Activated naive CD4-positive, alpha-beta T cell treated with anti-CD3 and anti-CD28 coated beads, Interleukin-2, amount 10 ng/mL, durations not matched to agents 7 days and 5 days (primary cell): Measurements from ENCODE around the gene CORIN.

ENCODE experiments used
- CTCF ChIA-PET: fragments of 350-600 bp; sonication (Branson Sonifier 250); formaldehyde crosslinking; loops from one replicate; lab custom pipeline; 2021; ENCODE audit warnings: antibody characterized with exemption; lab: Charles Lee
- DNase-seq: peaks from one replicate; pipeline ENCODE4 v3.0.0-alpha.2; 2020
- H3K27ac Mint-ChIP-seq: one replicate; pipeline ENCODE4 v1.8.0; 2021; ENCODE audit warnings: mild to moderate bottlenecking, moderate library complexity, mixed read lengths
- H3K27me3 Mint-ChIP-seq: one replicate; pipeline ENCODE4 v1.8.0; 2021; ENCODE audit warnings: mild to moderate bottlenecking, mixed read lengths
- H3K36me3 Mint-ChIP-seq: one replicate; pipeline ENCODE4 v1.8.0; 2021; ENCODE audit warnings: mixed read lengths
- H3K4me1 Mint-ChIP-seq: one replicate; pipeline ENCODE4 v1.8.0; 2021; ENCODE audit warnings: mixed read lengths
- H3K4me3 Mint-ChIP-seq: one replicate; pipeline ENCODE4 v1.8.0; 2021; ENCODE audit warnings: mild to moderate bottlenecking, moderate library complexity, mixed read lengths
- H3K9me3 Mint-ChIP-seq: one replicate; pipeline ENCODE4 v1.8.0; 2021; ENCODE audit warnings: mixed read lengths

CORIN gene

DNA sequence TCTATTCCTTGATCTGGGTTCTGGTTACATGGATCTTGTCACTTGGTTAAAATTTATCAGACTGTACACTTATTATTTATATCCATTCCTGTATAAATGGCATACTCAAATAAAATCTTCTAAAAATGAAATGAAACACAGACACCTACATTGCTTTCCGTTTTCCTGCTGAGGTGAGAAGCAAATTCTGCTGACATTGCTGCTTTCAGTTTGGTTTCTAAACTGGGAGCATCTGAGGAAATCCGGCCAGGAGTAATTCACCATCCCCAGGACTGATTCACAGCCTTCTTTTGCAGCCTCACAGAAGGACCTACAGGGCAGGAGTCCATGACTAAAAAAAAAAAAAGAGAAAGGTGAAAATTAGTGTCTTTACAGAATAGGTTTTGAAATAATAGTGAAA lies 93.6 kb downstream of the CORIN start:
- CTCF ChIA-PET = no interaction called here
- Mint-ChIP-seq H3K4me3 (no peak overlapping the region), H3K27me3 (no peaks in the 10 kb centered on the region), H3K36me3 (no peaks in the 10 kb centered on the region), H3K4me1 (no peaks in the 10 kb centered on the region), H3K9me3 (peaks cover 2% of the 10 kb centered on the region), H3K27ac (no peak overlapping the region)
- DNase-seq = no peak

DNA sequence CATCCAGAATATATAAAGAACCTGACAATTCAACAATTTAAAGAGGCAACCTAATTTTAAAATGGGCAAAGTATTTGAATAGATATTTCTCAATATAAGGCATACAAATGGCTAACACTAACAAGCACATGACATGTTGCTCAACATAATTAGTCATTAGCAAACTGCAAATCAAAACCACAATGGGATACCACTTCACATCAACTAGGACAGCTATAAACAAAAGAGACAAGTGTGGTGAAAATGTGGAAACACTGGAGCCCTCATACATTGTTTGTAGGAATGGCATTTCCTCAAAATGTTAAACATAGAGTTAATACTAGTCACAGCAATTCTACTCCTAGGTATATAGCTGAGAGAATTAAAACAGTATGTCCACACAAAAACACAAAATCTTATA lies 96.7 kb downstream of the CORIN start:
- H3K9me3 Mint-ChIP-seq = peaks cover 2% of the 10 kb centered on the region
- no peaks in the 10 kb centered on the region for H3K36me3 Mint-ChIP-seq
- no peaks in the 10 kb centered on the region for H3K27me3 Mint-ChIP-seq
- no peak overlapping the region for H3K27ac Mint-ChIP-seq
- H3K4me1 Mint-ChIP-seq = no peaks in the 10 kb centered on the region
- DNase-seq = no peak
- H3K4me3 Mint-ChIP-seq = no peak overlapping the region
- CTCF ChIA-PET = no interaction called here

DNA sequence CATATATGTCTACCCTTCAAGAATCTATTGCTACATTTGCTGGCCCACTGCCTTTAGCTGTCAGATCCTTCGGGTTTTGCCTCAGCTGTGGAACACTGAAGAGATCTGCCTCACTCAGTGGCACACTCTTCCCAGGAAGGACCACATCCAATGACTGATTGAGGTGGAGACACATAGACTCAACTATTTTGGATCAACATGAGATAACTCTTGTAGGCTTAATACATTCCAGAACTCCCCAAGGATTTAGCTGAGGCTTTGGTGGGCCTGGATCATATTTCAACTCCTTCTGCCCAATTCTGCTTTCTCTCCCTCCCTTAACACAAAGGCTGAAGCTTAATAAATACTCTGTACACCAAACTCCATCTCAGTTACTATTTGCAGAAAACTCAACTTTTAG lies 100.5 kb downstream of the CORIN start:
- CTCF ChIA-PET = no interaction called here
- no peak overlapping the region for H3K27ac Mint-ChIP-seq
- no peaks in the 10 kb centered on the region for H3K9me3 Mint-ChIP-seq
- H3K27me3 Mint-ChIP-seq = no peaks in the 10 kb centered on the region
- H3K4me1 Mint-ChIP-seq = no peaks in the 10 kb centered on the region
- no peak for DNase-seq
- H3K4me3 Mint-ChIP-seq = no peak overlapping the region
- H3K36me3 Mint-ChIP-seq = no peaks in the 10 kb centered on the region

DNA sequence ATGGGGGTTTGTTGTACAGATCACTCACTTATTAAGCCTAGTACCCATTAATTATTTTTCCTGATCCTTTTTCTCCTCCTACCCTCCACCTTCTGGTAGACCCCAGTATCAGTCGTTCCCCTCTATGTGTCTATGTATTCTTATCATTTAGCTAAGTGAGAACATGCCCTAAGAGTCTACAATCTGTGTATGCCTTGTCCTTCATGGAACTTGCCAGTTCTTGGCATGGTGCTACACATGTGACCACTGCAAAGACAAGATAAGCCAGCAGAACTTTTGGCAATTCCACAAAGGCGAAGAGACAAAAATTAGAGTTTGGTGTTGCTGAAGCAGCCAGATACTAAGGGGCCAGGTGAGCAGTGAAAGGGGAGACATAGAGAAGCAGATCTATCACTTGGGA lies 101.3 kb downstream of the CORIN start:
- Mint-ChIP-seq H3K27ac (no peak overlapping the region), H3K36me3 (no peaks in the 10 kb centered on the region), H3K27me3 (no peaks in the 10 kb centered on the region), H3K9me3 (no peaks in the 10 kb centered on the region), H3K4me1 (no peaks in the 10 kb centered on the region), H3K4me3 (no peak overlapping the region)
- CTCF ChIA-PET = no interaction called here
- no peak for DNase-seq

DNA sequence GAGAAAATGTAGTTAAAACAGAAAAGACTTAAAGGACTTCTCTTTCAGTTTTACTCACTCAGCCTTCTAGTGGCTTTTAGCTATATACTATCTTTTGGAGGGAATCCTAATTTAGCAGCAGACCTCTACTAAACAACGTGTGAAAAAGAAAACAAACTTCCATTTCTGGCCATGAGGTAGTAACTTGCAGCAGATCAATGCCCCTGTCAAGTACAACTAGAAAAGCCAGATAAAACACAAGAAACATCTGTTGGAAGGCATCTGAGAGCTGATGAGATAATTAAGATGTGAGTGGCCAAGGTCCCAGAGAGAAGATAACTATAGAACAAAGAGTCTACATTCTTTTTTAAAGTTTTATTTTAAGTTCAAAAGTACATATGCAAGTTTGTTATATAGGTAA lies 101.7 kb downstream of the CORIN start:
- CTCF ChIA-PET = no interaction called here
- no peak overlapping the region for H3K27ac Mint-ChIP-seq
- no peak for DNase-seq
- H3K9me3 Mint-ChIP-seq = no peaks in the 10 kb centered on the region
- H3K27me3 Mint-ChIP-seq = no peaks in the 10 kb centered on the region
- H3K36me3 Mint-ChIP-seq = no peaks in the 10 kb centered on the region
- no peak overlapping the region for H3K4me3 Mint-ChIP-seq
- H3K4me1 Mint-ChIP-seq = no peaks in the 10 kb centered on the region

DNA sequence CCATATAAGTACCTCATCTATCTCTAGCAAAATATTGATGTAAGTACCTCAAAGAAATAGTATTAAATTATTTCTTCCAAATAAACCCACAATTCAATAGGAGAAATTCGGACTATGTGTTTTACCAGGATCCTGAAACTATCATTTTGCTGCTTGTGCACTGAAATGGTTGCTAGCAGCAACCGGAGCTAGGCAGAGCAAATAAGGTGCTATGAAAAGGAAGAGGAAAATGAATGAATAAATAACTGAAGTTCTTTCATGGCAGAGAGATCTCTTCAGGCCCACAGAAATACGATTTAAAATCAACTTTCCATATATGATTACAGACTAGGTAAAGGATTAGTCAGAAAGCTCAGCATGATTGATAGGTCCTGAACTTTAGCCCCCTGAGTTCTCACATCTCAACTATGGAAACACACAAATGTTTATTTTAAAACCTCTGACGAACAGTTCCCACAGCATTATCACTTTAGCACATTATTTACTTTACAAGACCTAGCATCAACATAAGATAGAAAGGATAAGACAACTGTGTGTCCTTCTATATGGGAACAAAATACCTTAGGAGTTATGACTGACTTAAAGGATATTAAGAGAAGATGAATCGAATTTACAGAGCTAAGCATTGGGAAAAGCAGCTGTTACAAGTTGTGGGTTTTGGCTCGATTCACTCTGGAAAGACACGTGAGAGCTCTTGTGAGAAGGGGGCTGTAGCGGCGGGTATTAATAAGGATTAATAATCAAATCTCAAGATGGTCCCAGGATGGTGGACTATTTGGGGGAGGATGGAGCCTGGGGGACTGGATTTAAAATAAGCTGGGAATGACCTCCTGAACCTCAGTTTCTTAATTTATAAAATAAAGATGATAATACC lies 104.3 kb downstream of the CORIN start:
- Mint-ChIP-seq H3K36me3 (no peaks in the 10 kb centered on the region), H3K27ac (no peak overlapping the region), H3K4me3 (no peak overlapping the region), H3K4me1 (no peaks in the 10 kb centered on the region), H3K9me3 (no peaks in the 10 kb centered on the region), H3K27me3 (no peaks in the 10 kb centered on the region)
- DNase-seq = no peak
- CTCF ChIA-PET = no interaction called here

DNA sequence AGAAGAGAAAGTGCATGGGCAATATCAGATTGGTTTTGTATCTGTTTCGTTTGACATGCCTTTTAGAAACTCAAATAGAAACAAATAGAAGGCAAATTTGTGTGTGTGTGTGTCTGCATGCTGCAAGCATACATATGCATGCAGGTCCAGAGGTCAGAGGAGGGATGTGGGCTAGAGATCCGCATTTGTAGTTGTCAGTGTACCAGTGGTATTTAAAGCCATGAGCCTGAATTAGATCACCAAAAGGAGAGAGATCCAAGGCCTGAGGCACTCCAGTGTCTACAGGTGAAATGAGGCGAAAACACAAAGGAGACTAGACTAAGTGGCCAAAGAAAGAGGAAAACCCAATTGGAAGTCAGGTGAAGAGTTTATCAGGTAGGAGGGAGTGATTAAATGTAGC lies 106.7 kb downstream of the CORIN start:
- no peak for DNase-seq
- no peak overlapping the region for H3K4me3 Mint-ChIP-seq
- CTCF ChIA-PET = no interaction called here
- H3K27me3 Mint-ChIP-seq = no peaks in the 10 kb centered on the region
- H3K36me3 Mint-ChIP-seq = no peaks in the 10 kb centered on the region
- H3K4me1 Mint-ChIP-seq = no peaks in the 10 kb centered on the region
- no peak overlapping the region for H3K27ac Mint-ChIP-seq
- no peaks in the 10 kb centered on the region for H3K9me3 Mint-ChIP-seq

DNA sequence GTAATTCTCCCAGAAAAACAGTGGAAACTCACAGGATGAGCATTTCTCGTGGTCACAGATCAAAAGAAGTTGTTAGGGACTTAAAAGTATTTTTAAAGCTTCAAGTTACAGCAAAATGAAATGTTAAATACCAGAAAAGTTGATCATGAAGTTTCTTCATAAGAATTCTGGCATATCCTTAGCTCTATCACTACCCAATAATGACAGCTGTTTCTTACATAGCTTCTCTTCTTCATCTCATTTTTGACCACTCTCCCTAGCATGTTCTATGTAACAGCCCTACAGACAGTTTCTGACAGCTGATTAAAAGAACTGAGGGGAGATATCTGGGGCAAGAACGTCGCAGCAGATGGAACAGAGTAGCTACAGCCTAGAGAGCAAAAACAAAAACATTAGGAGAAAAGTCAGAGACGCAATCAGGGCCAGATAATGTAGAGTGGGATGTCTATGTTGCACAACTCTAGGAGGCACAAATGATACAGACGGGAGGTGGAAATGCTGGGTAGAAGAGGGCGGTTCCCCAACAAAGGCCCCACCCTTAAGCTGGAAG lies 108.7 kb downstream of the CORIN start:
- CTCF ChIA-PET = no interaction called here
- no peaks in the 10 kb centered on the region for H3K9me3 Mint-ChIP-seq
- no peak overlapping the region for H3K4me3 Mint-ChIP-seq
- H3K27ac Mint-ChIP-seq = no peak overlapping the region
- H3K4me1 Mint-ChIP-seq = no peaks in the 10 kb centered on the region
- DNase-seq = no peak
- H3K27me3 Mint-ChIP-seq = no peaks in the 10 kb centered on the region
- H3K36me3 Mint-ChIP-seq = no peaks in the 10 kb centered on the region

- H3K4me1 Mint-ChIP-seq = no peaks in the 10 kb centered on the region
- no peaks in the 10 kb centered on the region for H3K9me3 Mint-ChIP-seq
- no peak overlapping the region for H3K4me3 Mint-ChIP-seq
- H3K27me3 Mint-ChIP-seq = peaks cover 21% of the 10 kb centered on the region
- no peak overlapping the region for H3K27ac Mint-ChIP-seq
- DNase-seq = no peak
- CTCF ChIA-PET = no interaction called here
- no peaks in the 10 kb centered on the region for H3K36me3 Mint-ChIP-seq
Measured at GRCh38 chr4:47721892-47722575, 115.8 kb downstream of the CORIN start.

GRCh38 chr4:47721485-47721884 lies 116.4 kb downstream of the CORIN start:
- CTCF ChIA-PET = no interaction called here
- Mint-ChIP-seq H3K27ac (no peak overlapping the region), H3K4me1 (no peaks in the 10 kb centered on the region), H3K9me3 (no peaks in the 10 kb centered on the region), H3K4me3 (no peak overlapping the region), H3K27me3 (peaks cover 22% of the 10 kb centered on the region), H3K36me3 (no peaks in the 10 kb centered on the region)
- no peak for DNase-seq

GRCh38 chr4:47720787-47721186 lies 117.1 kb downstream of the CORIN start:
- Mint-ChIP-seq H3K4me1 (no peaks in the 10 kb centered on the region), H3K4me3 (no peak overlapping the region), H3K36me3 (no peaks in the 10 kb centered on the region), H3K27ac (no peak overlapping the region), H3K27me3 (peaks cover 23% of the 10 kb centered on the region), H3K9me3 (no peaks in the 10 kb centered on the region)
- CTCF ChIA-PET = no interaction called here
- DNase-seq = no peak

DNA sequence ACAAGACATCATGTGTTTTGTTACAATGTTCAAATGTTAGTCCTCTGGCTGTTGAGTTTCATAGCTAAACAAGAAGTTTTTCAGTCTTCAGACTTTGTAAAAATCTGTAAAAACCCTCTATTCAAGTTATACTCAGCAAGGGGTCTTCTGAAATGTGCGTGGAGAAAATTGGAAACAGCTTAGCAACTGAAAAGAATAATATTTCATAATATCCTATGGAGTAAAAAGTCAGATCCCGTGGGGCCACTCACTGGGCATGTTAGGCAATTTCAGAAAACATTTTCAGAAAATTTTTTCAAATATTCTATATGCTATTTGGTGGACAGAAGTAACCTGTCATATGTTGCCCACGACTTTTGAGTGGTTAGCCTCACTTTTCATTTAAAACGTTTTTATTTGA lies 118.3 kb downstream of the CORIN start:
- Mint-ChIP-seq H3K27ac (no peak overlapping the region), H3K9me3 (no peaks in the 10 kb centered on the region)
- CTCF ChIA-PET = no interaction called here

GRCh38 chr4:47718696-47719095 lies 119.2 kb downstream of the CORIN start:
- Mint-ChIP-seq H3K4me1 (no peaks in the 10 kb centered on the region), H3K9me3 (no peaks in the 10 kb centered on the region), H3K36me3 (no peaks in the 10 kb centered on the region), H3K4me3 (no peak overlapping the region), H3K27me3 (peaks cover 29% of the 10 kb centered on the region), H3K27ac (no peak overlapping the region)
- DNase-seq = no peak
- CTCF ChIA-PET = interaction anchor here (1.0 kb wide), 1 partner anchor 118 kb away, joined by 3 read pairs; no protein-coding TSS in a partner anchor

More for the DNA sequence above, 118.3 kb downstream of the CORIN start:
- H3K4me3 Mint-ChIP-seq = no peak overlapping the region
- no peaks in the 10 kb centered on the region for H3K36me3 Mint-ChIP-seq
- peaks cover 29% of the 10 kb centered on the region for H3K27me3 Mint-ChIP-seq
- no peak for DNase-seq
- H3K4me1 Mint-ChIP-seq = no peaks in the 10 kb centered on the region

DNA sequence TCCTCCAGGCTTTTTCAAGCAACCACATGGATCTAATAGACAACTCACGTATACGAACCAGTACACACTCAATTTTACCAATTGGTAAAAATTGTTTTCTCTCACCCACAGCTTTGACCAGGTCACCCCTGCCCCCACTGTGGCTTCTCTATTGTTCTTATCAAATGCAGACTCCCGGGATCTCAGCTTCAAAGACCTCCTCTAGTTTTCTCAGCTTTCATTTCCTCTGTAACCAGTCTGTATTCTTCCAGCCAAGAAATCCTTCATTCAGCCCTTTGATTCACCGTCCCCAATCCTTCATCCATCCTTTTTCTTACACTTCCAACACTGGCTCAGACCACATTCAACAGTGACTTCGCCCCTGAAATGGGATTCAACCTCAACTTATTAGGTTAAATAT lies 120.7 kb downstream of the CORIN start:
- no peaks in the 10 kb centered on the region for H3K4me1 Mint-ChIP-seq
- H3K4me3 Mint-ChIP-seq = no peak overlapping the region
- H3K27me3 Mint-ChIP-seq = peaks cover 30% of the 10 kb centered on the region
- CTCF ChIA-PET = no interaction called here
- no peaks in the 10 kb centered on the region for H3K9me3 Mint-ChIP-seq
- H3K36me3 Mint-ChIP-seq = no peaks in the 10 kb centered on the region
- DNase-seq = no peak
- H3K27ac Mint-ChIP-seq = no peak overlapping the region
